Transverse colon (tissue), 4 donors: ENCODE results near the gene MRPS11. TPM values are rescaled to one million over a fixed set of nuclear protein-coding genes. Genes with fewer than 3 reads are reported as not detected.

Source experiments
- DNase-seq: peaks from one replicate; pipeline ENCODE4 v3.0.0-alpha.2; 2019
- H3K27ac ChIP-seq, 4 donors: fragments of 200-600 bp; sonication (generic); 2 replicates each; pipeline ENCODE4 v1.5.1; 2016 to 2018; ENCODE audit warnings: inconsistent platforms in 4 of 4
- H3K27me3 ChIP-seq: fragments of 200-600 bp; sonication (generic); 2 replicates; pipeline ENCODE4 v1.5.1; 2017; ENCODE audit warnings: inconsistent platforms
- H3K36me3 ChIP-seq, 4 donors: fragments of 200-600 bp; sonication (generic); 2 replicates each; pipeline ENCODE4 v1.5.1; 2017 to 2019; ENCODE audit warnings: inconsistent platforms in 4 of 4
- H3K4me1 ChIP-seq, 4 donors: fragments of 200-600 bp; sonication (generic); 2 replicates each; pipeline ENCODE4 v1.5.1; 2017 to 2020; ENCODE audit warnings: inconsistent platforms in 4 of 4
- H3K4me3 ChIP-seq, 4 donors: fragments of 200-600 bp; sonication (generic); 1 replicate in 1 of 4; 2 replicates in 3 of 4; pipeline versions ENCODE4 v1.5.1 to v1.6.1; 2017 to 2019; ENCODE audit warnings: inconsistent platforms in 4 of 4
- H3K9me3 ChIP-seq, 2 donors: fragments of 200-600 bp; sonication (generic); 2 replicates each; pipeline ENCODE4 v1.5.1; 2017 to 2019; ENCODE audit warnings: inconsistent platforms in 2 of 2
- CTCF ChIP-seq, 5 experiments: fragments of 200-600 bp in 3 of 5; fragments of 450-650 bp in 2 of 5; sonication (generic) in 3 of 5; IDR thresholded peaks; 1 replicate in 2 of 5; 2 replicates in 3 of 5; pipeline ENCODE4 v1.5.1; 2016 to 2017; ENCODE audit warnings: antibody characterized with exemption in 5 of 5, inconsistent platforms in 3 of 5, mild to moderate bottlenecking in 2 of 5, moderate library complexity in 1 of 5
- EP300 ChIP-seq: sonication (generic); formaldehyde crosslinking; IDR thresholded peaks from one replicate; pipeline ENCODE4 v1.6.1; 2017; ENCODE audit warnings: antibody characterized with exemption, low read depth
- POLR2A ChIP-seq: fragments of 450-650 bp; IDR thresholded peaks from one replicate; pipeline ENCODE4 v1.6.1; 2016; ENCODE audit warnings: antibody characterized with exemption, mild to moderate bottlenecking, moderate library complexity
- POLR2AphosphoS5 ChIP-seq, 3 donors: sonication (generic); formaldehyde crosslinking; IDR thresholded peaks; one replicate each; pipeline ENCODE4 v1.6.1; 2016; ENCODE audit warnings: antibody characterized with exemption in 3 of 3
- whole genome bisulfite sequencing, 2 donors: methylation state at CpG; one replicate each; pipeline ENCODE4 v1.1.5; 2018; ENCODE audit warnings: low coverage in 1 of 2; 5-methylcytosine and 5-hydroxymethylcytosine counted together
- in situ Hi-C, 4 donors: fragments of 200-750 bp; cut with MboI; loops; one replicate each; pipeline versions ENCODE4 v1.15.0 to v1.15.1; 2017; ENCODE audit warnings: low sequenced_read_pairs in 3 of 4, low pct_ligation_motif_present in 1 of 4, low pct_unique_long_range_greater_than_20kb in 1 of 4
- intact Hi-C: fragments of 100-400 bp; cut with DNase I; formaldehyde crosslinking; loops from one replicate; pipeline ENCODE4 v1.15.1; 2023; ENCODE audit warnings: low total_unique reads
- total RNA-seq, 4 donors: library from RNA; depleted of rRNA; stranded (reverse); fragments of >200 nt; gene quantifications; one replicate each; pipeline ENCODE4 v1.1.0, GENCODE V29; 2016

MRPS11 gene
- total RNA-seq, 4 donors from 2014 or later = 19.5 to 52.8 (median 39.4) TPM

GRCh38 chr15:88509321-88509720 lies 41.8 kb downstream of the MRPS11 start:
- no peaks in the 10 kb centered on the region for H3K36me3 ChIP-seq
- no peak for TF ChIP-seq CTCF (IDR thresholded peaks at IDR 0.05)
- no peak for TF ChIP-seq POLR2A
- TF ChIP-seq POLR2AphosphoS5 (IDR thresholded peaks at IDR 0.05) = no peak
- TF ChIP-seq EP300 = no peak
- no peaks in the 10 kb centered on the region for H3K27me3 ChIP-seq
- H3K27ac ChIP-seq = no peak overlapping the region
- no peaks in the 10 kb centered on the region for H3K9me3 ChIP-seq
- peaks cover 0 to 4% (median 0%) of the 10 kb centered on the region in 4 donors for H3K4me1 ChIP-seq
- H3K4me3 ChIP-seq = no peak overlapping the region
- in situ Hi-C loops (no loop called here), intact Hi-C loops (no loop called here)
- 73 to 89% methylated on average over 3 to 4 of the region's 4 CpGs for WGBS, 2 donors
- no peak for DNase-seq

GRCh38 chr15:88509964-88510363 lies 42.5 kb downstream of the MRPS11 start:
- no peak for DNase-seq
- in situ Hi-C loops = no loop called here
- no peak overlapping the region for H3K4me3 ChIP-seq
- no peaks in the 10 kb centered on the region for H3K9me3 ChIP-seq
- no peaks in the 10 kb centered on the region for H3K27me3 ChIP-seq
- H3K27ac ChIP-seq = no peak overlapping the region
- no peaks in the 10 kb centered on the region for H3K36me3 ChIP-seq
- peaks cover 0 to 4% (median 0%) of the 10 kb centered on the region in 4 donors for H3K4me1 ChIP-seq
- intact Hi-C loops = no loop called here
- TF ChIP-seq POLR2A = no peak
- TF ChIP-seq CTCF (IDR thresholded peaks at IDR 0.05) = no peak
- TF ChIP-seq POLR2AphosphoS5 (IDR thresholded peaks at IDR 0.05) = no peak
- TF ChIP-seq EP300 = no peak

- Histone ChIP-seq H3K36me3 (no peaks in the 10 kb centered on the region), H3K4me1 (peaks cover 0 to 4% (median 0%) of the 10 kb centered on the region in 4 donors), H3K27ac (no peak overlapping the region), H3K27me3 (no peaks in the 10 kb centered on the region), H3K9me3 (no peaks in the 10 kb centered on the region), H3K4me3 (no peak overlapping the region)
- intact Hi-C loops = no loop called here
- in situ Hi-C loops = no loop called here
- TF ChIP-seq POLR2AphosphoS5 (IDR thresholded peaks at IDR 0.05) = no peak
- TF ChIP-seq EP300 = no peak
- no peak for TF ChIP-seq POLR2A
- WGBS, 2 donors = 95 to 100% methylated on average over 2 of the region's 2 CpGs
- DNase-seq = no peak
Observed at GRCh38 chr15:88511161-88511560, 43.7 kb downstream of the MRPS11 start.

GRCh38 chr15:88512078-88512477 lies 44.6 kb downstream of the MRPS11 start:
- WGBS, 2 donors = 33 to 78% methylated on average over 1 to 3 of the region's 3 CpGs
- Histone ChIP-seq H3K27me3 (no peaks in the 10 kb centered on the region), H3K9me3 (no peaks in the 10 kb centered on the region), H3K36me3 (no peaks in the 10 kb centered on the region), H3K27ac (no peak overlapping the region), H3K4me1 (peaks cover 0 to 4% (median 0%) of the 10 kb centered on the region in 4 donors), H3K4me3 (no peak overlapping the region)
- in situ Hi-C loops = no loop called here
- no peak for DNase-seq
- TF ChIP-seq CTCF (IDR thresholded peaks at IDR 0.05) (no peak), EP300 (no peak), POLR2AphosphoS5 (IDR thresholded peaks at IDR 0.05) (no peak), POLR2A (no peak)
- intact Hi-C loops = no loop called here

- H3K36me3 ChIP-seq = no peaks in the 10 kb centered on the region
Observed at GRCh38 chr15:88512601-88513000, 45.1 kb downstream of the MRPS11 start.

More at GRCh38 chr15:88512601-88513000, 45.1 kb downstream of the MRPS11 start:
- H3K27ac ChIP-seq = no peak overlapping the region
- intact Hi-C loops = no loop called here
- in situ Hi-C loops = no loop called here
- H3K9me3 ChIP-seq = no peaks in the 10 kb centered on the region
- DNase-seq = no peak
- TF ChIP-seq POLR2AphosphoS5 (IDR thresholded peaks at IDR 0.05) = no peak
- no peak for TF ChIP-seq POLR2A
- TF ChIP-seq EP300 = no peak
- no peak for TF ChIP-seq CTCF (IDR thresholded peaks at IDR 0.05)
- H3K4me3 ChIP-seq = no peak overlapping the region
- peaks cover 0 to 4% (median 0%) of the 10 kb centered on the region in 4 donors for H3K4me1 ChIP-seq
- H3K27me3 ChIP-seq = no peaks in the 10 kb centered on the region
- 87 to 92% methylated on average over 5 of the region's 5 CpGs for WGBS, 2 donors
